Mammary epithelial cell (primary cell): ENCODE results near the gene RBM18.

Source experiments
- CTCF ChIP-seq, 2 donors: IDR thresholded peaks in 1 of 2; conservative IDR thresholded peaks in 1 of 2; 2 replicates each; pipeline ENCODE4 v1.5.1; 2011 to 2012; ENCODE audit warnings: inconsistent platforms in 2 of 2, low read length in 2 of 2, mild to moderate bottlenecking in 2 of 2, control low read depth in 1 of 2, low read depth in 1 of 2; ENCODE audit not compliant: insufficient read depth in 1 of 2; ENCODE audit errors: extremely low read depth in 1 of 2
- EZH2 ChIP-seq: IDR thresholded peaks from 2 replicates; pipeline ENCODE4 v1.6.1; 2012; ENCODE audit warnings: low read length, inconsistent platforms, borderline replicate concordance

DNA sequence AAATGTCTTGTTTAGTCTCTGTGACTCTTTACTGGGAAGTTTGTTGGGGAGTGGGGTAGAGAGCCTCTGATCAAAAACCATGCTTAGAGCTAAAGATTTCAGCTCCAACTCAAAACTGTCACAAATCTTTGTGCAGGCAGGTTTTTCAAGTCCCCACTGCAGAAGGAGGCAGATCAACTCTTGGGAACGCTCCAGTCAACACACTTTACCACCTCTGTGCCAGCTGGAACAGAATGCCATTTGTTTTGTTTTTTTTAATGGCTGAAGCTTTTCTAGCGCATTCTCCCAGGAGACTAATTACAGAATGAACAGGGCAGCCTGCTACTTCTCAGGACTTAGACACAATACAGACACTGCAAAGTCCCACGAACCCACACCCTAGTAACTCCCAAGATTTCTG is 18.0 kb downstream of the RBM18 start:
- TF ChIP-seq CTCF (conservative IDR thresholded peaks at IDR 0.05 in 1 of 2, IDR thresholded peaks at IDR 0.05 in 1 of 2; ENCODE audit: extremely low read depth in 1 of 2, insufficient read depth in 1 of 2, low read depth in 1 of 2, low read length in 2 of 2) = no peak
- no peak for TF ChIP-seq EZH2
